Mesenteric fat pad (tissue), 1 donor: ENCODE data around the gene CABLES1. TPM values are rescaled to one million over a fixed set of nuclear protein-coding genes. Genes with fewer than 3 reads are reported as not detected.

Source experiments
- DNase-seq: peaks from one replicate; pipeline ENCODE4 v3.0.0-alpha.2; 2020; ENCODE audit warnings: low spot score
- total RNA-seq: library from RNA; stranded (reverse); fragmentation: NEBNext Ultra II Directional; extraction: Animal tissue kit (Norgen Biotek cat#: 25700); gene quantifications from one replicate; pipeline ENCODE4 v1.2.1, GENCODE V29; 2021
- donor health status: DM: yes; HTN: yes; CAD: no.

The CABLES1 gene
- total RNA-seq, 1 donor from 2014 or later: 57.0 TPM

GRCh38 chr18:23189768-23190661 is 54.7 kb downstream of the CABLES1 start:
- no peak for DNase-seq

- DNase-seq: no peak
Observed at GRCh38 chr18:23191232-23191631, 55.9 kb downstream of the CABLES1 start.

GRCh38 chr18:23193742-23194141 is 58.5 kb downstream of the CABLES1 start:
- no peak for DNase-seq

- DNase-seq: no peak
Observed at GRCh38 chr18:23194155-23194996, 59.1 kb downstream of the CABLES1 start.

- DNase-seq: no peak
Observed at GRCh38 chr18:23194997-23195957, 60.0 kb downstream of the CABLES1 start.

- DNase-seq: no peak
Observed at GRCh38 chr18:23196119-23197007, 61.1 kb downstream of the CABLES1 start.

GRCh38 chr18:23198217-23198845 is 63.0 kb downstream of the CABLES1 start:
- DNase-seq: no peak

GRCh38 chr18:23200756-23201155 is 65.5 kb downstream of the CABLES1 start:
- DNase-seq: no peak

- DNase-seq: no peak
Observed at GRCh38 chr18:23201741-23202140, 66.5 kb downstream of the CABLES1 start.

- DNase-seq: no peak
Observed at GRCh38 chr18:23203891-23204432, 68.7 kb downstream of the CABLES1 start.

- no peak for DNase-seq
Observed at GRCh38 chr18:23204589-23205235, 69.4 kb downstream of the CABLES1 start.

GRCh38 chr18:23205980-23206379 is 70.7 kb downstream of the CABLES1 start:
- DNase-seq: no peak

- no peak for DNase-seq
Observed at GRCh38 chr18:23207191-23207955, 72.1 kb downstream of the CABLES1 start.

- DNase-seq: no peak
Observed at GRCh38 chr18:23207994-23208393, 72.7 kb downstream of the CABLES1 start.

GRCh38 chr18:23208600-23208999 is 73.3 kb downstream of the CABLES1 start:
- no peak for DNase-seq

- DNase-seq: no peak
Observed at GRCh38 chr18:23209031-23209430, 73.7 kb downstream of the CABLES1 start.

- no peak for DNase-seq
Observed at GRCh38 chr18:23209796-23210195, 74.5 kb downstream of the CABLES1 start.

GRCh38 chr18:23210526-23210925 is 75.2 kb downstream of the CABLES1 start:
- DNase-seq: no peak
